ENCODE results near the gene ARHGEF28.

DNA sequence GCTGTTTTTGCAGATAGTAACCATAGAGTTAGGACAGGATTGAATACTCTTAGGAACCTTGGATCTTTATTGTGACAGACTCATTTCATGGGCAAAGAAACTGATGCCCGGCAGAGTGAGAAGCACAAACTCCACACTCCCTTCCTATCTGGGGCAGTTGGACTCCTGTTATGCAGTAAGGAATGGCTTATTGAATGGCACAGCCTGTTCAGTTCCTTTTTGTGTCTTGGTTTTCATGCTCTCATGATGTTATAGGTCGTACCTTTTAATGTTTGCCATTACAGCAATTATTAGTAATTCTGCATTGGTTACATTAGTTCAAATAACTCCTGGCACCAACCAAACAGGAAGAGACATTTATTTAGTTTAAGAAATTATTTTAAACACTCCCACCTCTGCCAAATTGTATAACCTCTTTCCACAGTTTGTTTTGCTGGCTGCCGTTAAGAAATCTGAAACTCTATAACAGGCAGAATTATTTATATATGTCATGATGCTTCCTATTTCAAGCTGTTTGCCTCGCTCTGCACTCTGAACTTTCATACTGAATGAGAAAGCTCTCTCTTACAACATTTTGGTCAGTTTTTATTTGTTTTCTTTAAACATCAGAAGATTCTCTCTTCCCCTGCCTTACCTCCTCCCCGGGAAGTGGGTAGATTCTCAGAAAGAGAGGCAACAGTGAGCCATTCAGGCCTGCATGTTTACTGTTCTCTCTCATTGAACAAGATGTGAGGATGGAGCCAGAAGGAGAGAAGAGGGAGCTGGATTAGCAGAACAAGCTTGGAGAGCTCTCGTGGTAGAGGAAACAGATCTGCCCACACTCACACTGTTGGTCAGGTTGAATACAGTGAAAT is 144.4 kb downstream of the ARHGEF28 start:
- no peak for TF ChIP-seq TAF1 (IDR thresholded peaks at IDR 0.05; ENCODE audit: borderline replicate concordance, low read depth, low read length)
- no peak for TF ChIP-seq POLR2AphosphoS5 (IDR thresholded peaks at IDR 0.05; ENCODE audit: low read depth, low read length)
- TF ChIP-seq POLR2A (IDR thresholded peaks at IDR 0.05; ENCODE audit: low read depth, low read length) = no peak
